Left lobe of liver (tissue), 2 donors: ENCODE data around the gene UQCRHL. TPM values are rescaled to one million over a fixed set of nuclear protein-coding genes. Genes with fewer than 3 reads are reported as not detected.
"Not testable (repeated sequence)": the region's sequence is repeated elsewhere in the genome, so short reads cannot be mapped to it uniquely, and the experiment has no call there.

Source experiments
- ATAC-seq: fragments of 200-7000 bp; cut with Tn5 transposase; one replicate; pipeline ENCODE4 v1.9.1; 2020; ENCODE audit warnings: mild to moderate bottlenecking, moderate library complexity
- DNase-seq: peaks from one replicate; pipeline ENCODE4 v3.0.0-alpha.2; 2020; ENCODE audit warnings: low spot score
- total RNA-seq: library from RNA; stranded (reverse); gene quantifications from one replicate; pipeline ENCODE4 v1.2.1, GENCODE V29; 2021
- donor health status: DM: no; HTN: no; CAD: no; lungs with moderate emphysema.
- donor health status: DM: no; HTN: yes; CAD: no.

The UQCRHL gene
- total RNA-seq, 1 donor from 2014 or later = 0.98 TPM

DNA sequence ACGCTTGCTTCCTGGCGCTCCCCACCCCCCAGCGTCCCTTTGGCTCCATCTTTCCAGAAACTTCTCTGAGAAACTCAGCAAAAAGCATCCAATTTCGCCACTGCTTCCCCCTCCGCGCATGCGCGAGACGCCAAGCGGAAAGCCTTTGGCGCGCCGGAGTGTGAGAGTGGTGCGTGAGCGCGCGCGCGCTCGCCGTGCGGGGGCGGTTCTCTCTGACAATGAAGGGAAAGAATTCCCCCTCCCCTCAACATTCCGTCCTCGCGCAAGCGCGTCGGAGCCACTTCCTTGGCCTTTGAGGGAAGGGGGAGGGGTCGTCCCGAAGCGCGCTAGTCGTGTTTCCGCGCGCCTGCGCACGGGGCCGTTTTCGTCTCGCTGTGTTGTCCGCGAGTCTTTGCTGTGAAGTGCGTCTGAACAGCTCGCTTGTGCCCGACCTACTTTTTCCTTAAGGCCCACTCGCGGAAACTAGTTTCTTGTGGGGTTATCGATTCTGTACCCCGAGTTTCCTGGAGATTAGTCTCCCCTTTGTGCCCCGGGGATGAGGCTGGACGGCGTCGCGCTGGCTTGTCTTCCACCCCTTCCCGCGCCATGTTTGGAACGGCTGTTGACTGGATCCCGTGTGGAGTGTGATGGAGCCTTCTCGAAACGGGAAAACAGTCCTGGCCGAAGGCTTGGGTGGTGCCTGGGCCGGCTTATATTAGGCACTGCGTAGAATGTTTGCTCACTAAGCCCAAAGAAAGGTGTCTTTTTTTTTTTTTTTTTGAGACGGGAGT, 28.5 kb upstream of the UQCRHL start:
- ATAC-seq = peak; percentile 69
- DNase-seq = peak; percentile 100

DNA sequence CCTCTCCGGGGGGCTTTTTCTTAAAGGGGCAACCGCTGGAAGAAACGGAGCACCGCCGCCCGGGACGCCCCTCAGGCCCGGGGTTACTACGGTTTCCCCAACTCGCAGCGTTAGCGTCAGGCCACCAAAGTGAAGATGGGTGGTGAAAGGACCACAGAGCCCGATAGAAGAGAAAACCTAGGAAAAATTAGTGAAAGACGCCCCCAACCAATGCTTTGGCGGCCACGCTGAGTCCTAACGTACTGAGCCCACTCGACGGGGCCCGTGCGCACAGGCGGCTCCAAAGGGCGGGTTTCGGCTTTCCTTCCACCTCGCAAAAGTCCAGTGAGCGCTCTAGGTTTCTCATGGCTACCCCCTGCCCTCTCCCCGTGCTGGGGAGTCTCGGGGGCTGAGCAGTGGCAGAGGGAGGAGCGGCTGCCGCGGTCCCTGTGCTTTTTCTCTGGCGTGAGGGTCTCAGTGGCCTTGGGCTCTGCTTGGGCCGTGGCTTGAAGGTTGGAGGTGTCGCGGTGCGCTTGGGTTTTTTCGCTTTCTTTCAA, 27.8 kb upstream of the UQCRHL start:
- ATAC-seq = peak; percentile 5
- DNase-seq = no peak

DNA sequence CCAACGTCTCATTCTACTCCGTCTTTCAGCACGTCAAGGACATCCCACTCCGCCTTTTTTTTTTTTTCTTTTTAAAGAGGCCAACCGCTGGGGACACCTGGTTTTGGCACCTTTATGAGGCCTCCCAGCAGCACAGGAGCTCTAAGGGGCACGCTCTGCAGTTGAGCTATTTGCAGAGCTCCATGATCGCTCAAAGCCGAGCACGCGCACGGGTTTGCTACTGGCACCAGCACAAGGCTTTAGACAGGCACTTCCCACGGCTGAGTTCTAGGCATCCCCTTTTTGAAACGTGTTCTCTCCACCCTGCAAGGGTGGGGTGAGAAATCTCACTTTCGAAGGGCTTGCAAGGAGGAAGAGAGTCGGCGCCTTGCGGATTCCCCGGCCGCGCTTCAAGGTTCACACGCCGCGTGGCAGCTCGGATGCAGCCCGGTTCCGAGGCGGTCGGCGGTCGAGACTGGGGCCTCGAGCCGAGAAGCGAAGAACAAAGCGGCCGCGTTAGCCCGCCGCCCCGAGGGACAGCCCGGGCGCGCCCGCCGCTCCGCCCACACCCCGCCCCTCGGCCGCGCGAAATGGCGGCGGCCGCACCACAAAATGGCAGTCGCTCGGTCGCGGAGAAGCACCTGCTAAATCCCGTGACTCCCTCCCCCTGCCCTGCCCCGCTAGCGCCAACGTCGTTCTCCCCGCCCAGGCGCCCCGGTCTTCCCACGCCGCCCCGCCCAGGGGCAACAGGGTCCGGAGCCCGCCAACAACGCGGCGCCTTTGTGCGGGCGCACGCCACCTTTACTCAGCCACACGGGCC, 27.2 kb upstream of the UQCRHL start:
- DNase-seq = peak; percentile 95
- ATAC-seq = peak; percentile 67

DNA sequence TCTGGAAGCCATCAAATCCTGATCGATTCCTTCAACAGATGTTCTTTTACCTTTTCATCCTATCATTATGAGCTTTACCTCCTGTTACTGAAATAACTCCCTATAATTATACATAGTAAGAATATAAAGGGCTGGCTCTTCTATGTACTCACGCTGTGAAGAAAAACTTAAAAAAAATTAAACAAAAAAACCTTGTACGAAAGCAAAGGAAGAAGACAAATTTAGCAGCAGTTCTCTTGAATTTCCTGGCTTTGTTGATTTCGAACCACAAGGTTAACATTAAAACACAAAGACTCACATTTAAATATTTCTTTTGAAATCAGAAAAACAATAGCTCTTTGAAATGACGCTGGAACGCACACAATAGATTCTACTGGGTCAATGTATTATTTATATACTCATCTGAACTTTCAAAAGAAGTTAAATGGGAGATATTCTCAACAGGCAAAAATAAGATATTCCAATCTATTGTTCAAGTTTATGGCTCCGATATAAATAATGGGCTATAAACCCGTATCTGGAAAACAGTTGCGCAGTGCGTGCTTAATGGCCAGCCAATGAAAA, 26.5 kb upstream of the UQCRHL start:
- DNase-seq (no peak), ATAC-seq (no peak)

DNA sequence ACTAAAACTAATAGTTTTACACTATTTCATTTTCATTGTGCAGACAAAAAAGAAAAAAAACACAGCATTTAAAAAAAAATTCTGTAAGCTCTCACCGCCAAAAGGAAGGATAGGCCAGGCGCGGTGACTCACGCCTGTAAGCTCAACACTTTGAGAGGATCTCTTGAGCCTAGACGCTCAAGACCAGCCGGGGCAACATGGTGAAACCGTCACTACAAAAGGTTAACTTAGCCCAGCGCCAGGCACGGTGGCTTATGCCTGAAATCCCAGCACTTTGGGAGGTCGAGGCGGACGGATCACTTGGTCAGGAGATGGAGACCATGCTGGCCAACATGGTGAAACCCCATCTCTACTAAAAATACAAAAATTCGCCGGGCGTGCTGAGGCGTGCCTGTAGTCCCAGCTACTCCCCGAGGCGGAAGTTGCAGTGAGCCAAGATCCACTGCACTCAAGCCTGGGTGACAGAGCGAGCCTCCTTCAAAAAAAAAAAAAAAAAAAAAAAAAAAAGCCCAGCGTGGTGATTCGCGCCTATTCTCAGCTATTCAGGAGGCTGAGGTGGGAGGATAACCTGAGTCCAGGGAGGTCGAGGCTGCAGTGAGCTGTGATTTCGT, 25.7 kb upstream of the UQCRHL start:
- DNase-seq (peak; percentile 58), ATAC-seq (no peak)

DNA sequence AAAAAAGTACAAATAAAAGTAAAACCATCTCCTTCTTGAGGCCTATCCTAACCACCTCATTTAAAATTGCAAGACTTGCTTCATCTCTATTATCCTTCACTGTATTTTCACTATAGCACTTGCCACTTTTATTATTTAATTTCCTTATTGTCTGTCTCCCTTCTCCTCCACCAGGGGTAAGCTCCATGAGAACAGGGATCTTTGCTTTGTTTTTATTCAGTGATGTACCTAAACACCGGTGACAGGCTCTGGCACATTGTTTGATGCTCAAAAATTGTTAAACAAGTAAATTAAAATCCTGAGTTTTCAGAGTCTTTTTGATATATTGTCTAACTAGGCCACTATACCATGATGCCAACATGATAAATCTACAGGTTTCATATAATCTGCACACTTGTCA, 22.8 kb upstream of the UQCRHL start:
- no peak for ATAC-seq
- DNase-seq = no peak

DNA sequence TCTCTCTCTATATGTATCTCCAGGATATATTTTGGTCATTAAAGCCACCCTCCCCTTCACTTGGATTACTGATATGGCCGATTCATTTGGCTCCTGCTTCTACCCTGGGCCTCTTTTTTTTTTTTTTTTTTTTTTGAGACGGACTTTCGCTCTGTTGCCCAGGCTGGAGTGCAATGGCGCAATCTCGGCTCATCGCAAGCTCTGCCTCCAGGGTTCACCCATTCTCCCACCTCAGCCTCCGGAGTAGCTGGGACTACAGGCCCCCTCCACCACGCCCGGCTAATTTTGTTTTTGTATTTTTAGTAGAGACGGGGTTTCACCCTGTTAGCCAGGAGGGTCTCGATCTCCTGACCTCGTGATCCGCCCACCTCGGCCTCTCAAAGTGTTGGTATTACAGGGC, 21.5 kb upstream of the UQCRHL start:
- peak; percentile 33 for ATAC-seq
- peak; percentile 62 for DNase-seq

DNA sequence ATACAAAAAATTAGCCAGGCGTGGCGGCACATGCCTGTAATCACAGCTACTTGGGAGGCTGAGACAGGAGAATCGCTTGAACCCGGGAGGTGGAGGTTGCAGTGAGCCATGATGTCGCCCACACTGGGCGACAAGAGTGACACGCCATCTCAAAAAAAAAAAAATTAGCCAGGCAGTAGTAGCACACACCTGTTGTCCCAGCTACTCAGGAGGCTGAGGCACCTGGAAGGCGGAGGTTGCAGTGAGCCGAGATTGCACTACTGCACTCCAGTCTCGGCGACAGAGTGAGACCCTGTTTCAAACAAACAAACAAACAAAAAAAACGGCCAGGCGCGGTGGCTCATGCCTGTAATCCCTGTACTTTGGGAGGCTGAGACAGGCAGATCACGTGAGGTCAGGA, 20.1 kb upstream of the UQCRHL start:
- not testable (repeated sequence) for DNase-seq, ATAC-seq

DNA sequence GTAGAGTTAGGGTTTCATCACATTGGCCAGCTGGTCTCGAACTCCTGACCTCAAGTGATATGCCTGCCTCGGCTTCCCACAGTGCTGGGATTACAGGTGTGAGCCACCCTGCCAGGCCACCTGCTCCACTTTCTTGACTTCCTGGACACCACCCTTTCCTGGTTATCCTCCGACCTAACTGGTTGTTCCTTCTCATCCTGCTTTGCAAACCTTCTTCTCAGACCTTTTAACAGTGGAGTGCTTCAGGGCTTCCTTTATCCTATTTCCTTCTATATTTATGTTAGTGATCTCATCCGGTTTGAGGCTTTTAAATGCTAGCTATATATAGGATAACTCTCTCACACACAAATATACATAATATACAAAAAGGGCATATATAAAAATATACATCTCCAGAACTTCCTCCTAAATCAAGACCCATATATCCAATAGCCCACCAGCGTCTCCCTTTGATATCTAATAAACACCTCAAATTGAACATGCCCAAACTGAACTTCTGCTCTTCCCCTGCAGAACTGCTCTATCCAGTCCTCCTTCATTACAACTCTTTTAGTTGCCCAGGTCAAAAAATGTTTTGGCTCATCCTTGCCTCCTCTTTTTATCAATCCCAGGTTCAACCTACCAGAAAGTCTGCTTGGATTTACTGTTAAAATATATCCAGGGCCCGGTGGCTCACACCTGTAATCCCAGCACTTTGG, 19.5 kb upstream of the UQCRHL start:
- ATAC-seq (no peak), DNase-seq (no peak)

DNA sequence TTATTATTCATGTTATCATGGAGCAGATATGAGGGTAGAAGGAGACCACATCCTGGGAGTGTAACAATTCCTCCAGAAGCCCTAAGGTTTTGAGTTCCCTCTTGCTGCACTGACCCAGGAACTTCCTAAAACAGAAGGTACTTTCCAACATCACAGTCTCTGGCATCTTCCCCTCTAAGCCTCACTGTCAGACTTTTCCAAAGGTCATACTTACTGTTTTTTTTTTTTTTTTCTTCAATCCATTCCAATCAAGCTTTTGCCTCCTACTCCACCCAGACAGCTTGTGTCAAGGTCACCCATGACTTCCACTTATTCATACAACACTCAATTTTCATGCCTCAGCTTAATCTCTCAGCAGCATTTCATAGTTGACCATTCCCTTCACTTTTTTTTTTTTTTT, 18.4 kb upstream of the UQCRHL start:
- ATAC-seq = peak; percentile 55

DNA sequence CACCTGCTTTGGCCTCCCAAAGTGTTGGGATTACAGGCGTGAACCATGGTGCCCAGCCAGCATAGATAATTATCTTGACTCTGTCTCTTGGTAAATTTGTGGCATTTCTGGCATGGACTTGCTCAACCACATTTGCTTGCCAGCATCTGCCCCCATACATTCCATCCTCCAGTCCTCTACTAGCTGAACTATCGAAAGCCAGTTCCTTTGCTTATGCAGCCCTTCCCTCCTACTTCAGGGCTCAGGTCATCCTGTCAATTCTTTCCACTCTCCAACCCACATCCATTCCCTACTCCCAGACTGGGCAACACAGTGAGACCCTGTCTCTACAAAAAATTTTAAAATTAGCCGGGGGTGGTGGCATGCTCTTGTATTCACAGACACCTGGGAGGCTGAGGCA, 13.0 kb upstream of the UQCRHL start:
- no peak for DNase-seq
- no peak for ATAC-seq

More for the DNA sequence above, 18.4 kb upstream of the UQCRHL start:
- no peak for DNase-seq

DNA sequence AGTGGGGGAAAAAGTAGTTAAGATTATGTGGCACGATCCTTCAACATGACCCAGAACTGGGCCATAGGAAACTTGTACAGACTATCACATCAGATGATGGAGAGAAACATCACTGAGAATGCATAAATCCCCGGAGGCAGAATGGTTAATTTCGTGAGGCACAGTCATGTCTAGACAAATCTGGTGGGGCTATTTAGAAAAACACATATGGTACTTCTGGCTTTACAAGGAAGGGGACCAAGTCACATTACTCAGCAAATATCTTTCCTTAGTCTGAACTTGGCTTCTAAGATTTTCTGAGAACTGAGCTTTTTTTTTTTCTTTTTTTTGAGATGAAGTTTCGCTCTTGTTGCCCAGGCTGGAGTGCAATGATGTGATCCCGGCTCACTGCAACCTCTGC, 9.2 kb upstream of the UQCRHL start:
- DNase-seq (no peak), ATAC-seq (no peak)

DNA sequence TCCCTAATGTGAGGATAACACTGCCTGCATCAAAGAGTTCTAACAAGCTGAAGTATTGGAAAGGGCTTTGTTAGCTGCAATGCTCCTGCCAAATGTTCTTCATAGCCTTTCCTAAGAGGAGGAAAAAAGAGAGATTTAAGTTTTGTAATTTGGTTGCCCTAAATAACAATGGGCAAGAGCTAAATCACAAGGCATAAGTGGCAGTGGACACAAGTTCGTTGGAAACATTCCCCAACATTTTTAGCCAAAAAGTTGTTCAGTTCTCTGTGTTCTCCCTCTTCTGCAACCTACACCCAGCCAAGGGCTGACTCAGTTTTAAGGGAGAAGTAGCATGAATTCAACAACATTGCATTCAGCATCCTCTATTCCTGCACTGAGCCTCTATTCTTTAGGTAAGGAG, 2.6 kb upstream of the UQCRHL start:
- ATAC-seq (no peak), DNase-seq (no peak)

DNA sequence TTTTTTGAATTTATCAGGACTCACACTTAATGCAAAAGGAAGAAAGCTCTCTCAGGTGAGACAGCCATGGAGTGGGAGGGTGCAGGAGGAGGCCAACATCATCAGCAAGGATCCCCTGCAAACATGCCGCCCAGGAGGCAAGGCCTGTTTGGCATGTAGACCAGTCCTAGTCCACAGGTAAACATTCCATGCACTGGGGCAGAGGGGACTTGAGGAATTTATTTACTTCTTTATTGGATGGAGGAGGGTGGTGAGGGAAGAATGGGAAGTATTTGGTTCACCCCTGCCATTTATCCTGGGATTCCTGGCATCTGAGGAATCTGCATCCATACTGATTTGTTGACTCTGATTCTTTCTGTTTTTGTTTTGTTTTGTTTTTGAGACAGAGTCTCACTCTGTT, 1.5 kb upstream of the UQCRHL start:
- DNase-seq (no peak), ATAC-seq (no peak)

DNA sequence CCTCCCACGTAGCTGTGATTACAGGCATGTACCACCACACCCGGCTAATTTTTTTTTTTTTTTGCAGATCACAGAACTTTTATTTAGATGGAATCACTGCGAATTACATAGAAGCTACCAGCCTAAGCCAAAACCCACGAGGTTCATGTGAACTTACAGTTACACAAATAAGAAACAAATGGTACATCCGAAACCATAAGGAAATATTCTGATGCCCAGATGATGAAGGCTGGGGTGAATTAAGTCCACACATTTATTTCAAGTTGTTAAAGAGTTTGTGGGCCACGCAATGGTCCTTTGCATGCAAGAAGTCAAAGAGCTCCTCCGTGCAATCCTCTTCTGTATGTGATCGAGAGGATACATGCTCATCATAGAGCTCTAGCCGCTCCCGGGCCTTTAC, 328 bp downstream of the UQCRHL start:
- DNase-seq (no peak), ATAC-seq (no peak)

DNA sequence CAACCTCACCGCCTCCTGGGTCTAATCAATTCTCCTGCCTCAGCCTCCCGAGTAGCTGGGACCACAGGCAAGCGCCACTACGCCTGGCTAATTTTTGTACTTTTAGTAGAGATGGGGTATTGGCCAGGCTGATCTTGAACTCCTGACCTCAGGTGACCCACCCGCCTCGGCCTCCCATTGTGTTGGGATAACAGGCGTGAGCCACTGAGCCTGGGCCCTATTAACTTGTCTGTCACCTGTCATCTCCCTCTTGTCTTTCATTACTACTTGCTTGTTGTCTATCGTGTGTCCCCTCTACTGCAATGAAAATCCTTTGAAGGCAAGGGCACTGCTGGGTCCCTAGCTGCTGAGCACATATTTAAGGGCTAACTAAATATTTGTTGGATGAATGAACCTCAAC, 3.4 kb downstream of the UQCRHL start:
- no peak for ATAC-seq
- DNase-seq = no peak

DNA sequence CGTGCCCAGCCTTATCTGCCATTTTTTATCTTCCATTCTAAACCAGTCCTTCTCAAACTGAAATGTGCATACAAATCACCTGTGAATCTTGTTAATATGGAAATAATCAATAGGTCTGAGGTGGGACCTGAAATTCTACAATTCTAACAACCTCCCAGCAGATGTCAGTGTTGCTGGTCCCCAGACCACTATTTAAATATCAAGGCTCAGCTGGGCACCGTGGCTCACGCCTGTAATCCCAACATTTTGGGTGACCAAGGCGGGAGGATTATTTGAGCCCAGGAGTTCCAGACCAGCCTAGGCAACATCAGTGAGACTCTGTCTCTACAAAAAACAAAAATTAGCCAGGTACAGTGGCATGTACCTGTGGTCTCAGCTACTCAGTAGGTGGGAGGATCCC, 4.1 kb downstream of the UQCRHL start:
- ATAC-seq (peak; percentile 15), DNase-seq (peak; percentile 48)

DNA sequence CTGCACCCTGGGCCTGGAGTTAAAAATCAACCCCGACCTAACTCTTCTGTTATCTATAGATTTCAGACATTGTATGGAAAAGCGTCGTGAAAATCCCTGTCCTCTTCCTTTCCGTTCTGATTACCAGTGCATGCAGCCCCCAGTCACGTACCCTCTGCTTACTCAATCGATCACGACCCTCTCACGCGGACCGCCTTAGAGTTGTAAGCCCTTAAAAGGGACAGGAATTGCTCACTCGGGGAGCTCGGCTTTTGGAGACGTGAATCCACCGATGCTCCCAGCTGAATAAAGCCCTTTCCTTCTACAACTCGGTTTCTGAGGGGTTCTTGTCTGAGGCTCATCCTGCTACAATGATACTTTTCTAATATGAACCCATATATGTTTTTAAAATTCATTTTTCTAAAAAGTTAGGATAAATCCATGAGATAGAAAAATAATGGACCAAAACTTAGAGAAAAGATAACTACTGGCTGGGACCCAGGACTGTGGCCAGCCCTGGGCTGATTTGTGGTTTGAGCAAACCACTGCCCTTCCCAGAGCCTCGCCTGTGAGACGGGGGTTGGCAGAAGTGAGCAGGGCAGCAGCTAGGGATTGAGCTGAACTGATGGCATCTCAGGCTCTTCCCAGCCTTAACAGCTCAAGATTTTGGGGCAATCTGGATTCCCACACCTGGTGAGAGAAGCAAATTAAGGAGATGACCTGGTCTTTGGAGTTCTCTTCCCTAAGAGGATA, 5.0 kb downstream of the UQCRHL start:
- ATAC-seq = no peak
- DNase-seq = no peak

DNA sequence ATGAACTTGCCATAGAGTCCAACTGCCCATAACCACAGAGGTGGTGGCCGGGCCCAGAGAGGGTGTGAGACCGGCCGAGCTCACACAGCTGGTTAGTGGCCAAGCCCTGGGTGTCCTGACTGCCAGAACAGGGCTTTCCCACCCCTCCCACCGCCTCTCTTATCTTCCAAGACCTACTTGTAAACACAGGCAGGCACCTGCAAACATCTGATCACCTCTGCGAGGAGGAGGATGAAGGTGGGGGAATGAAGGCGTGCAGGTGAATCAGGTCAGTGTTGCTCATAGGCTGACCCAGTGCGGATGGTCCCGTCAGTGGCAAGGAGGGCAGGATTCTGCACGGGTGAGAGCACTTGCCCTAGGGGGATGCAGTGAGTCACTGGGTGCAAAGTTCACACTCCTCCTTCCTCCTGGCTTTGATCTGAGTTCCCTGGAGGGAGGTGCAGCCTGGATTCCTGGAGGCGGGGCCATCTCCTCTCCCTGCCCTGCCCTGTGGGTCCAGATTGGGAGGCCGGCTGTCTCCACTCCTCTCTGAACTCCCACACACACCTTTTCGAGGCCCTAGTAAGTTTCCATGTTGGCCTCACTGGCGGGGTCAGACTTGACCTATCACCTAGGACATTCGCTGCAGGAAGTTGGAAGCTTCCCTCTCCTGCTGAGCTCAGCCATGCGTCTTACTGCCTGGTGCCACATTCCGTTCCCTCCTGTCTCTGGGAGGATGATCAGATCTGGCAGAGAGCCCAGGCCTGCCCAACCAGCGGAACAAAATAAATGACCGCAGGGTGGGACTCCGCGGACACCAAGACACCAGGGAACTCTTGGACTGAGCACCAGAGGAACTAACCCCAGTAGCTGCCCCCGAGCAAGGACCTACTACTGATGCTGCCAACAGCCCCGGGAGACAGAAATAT, 7.3 kb downstream of the UQCRHL start:
- DNase-seq (peak; percentile 86), ATAC-seq (peak; percentile 73)
